Right lung (tissue), 5 donors: ENCODE results near the gene MALT1. TPM values are rescaled to one million over a fixed set of nuclear protein-coding genes. Genes with fewer than 3 reads are reported as not detected.

Source experiments
- DNase-seq, 2 donors: peaks; one replicate each; pipeline ENCODE4 v3.0.0-alpha.2; 2013
- polyA plus RNA-seq, 5 donors: library from polyadenylated mRNA; unstranded; fragments of 120-200 nt; gene quantifications; one replicate each; pipeline versions ENCODE4 v1.2.1 to v1.2.3, GENCODE V29; 2013; ENCODE audit warnings: inconsistent platforms in 1 of 5, low replicate concordance in 1 of 5; ENCODE audit not compliant: insufficient read length in 5 of 5, insufficient read depth in 1 of 5

MALT1 gene
- polyA plus RNA-seq, 5 donors = 14.4 to 26.6 (median 24.0) TPM

GRCh38 chr18:58676270-58676669 is 5.0 kb downstream of the MALT1 start:
- DNase-seq = no peak

- DNase-seq = peak; percentile 39 to 55
Observed at GRCh38 chr18:58682429-58683069, 11.3 kb downstream of the MALT1 start.

GRCh38 chr18:58687871-58688308 is 16.6 kb downstream of the MALT1 start:
- DNase-seq = no peak

GRCh38 chr18:58690259-58690658 is 19.0 kb downstream of the MALT1 start:
- no peak for DNase-seq

GRCh38 chr18:58691256-58691655 is 20.0 kb downstream of the MALT1 start:
- no peak for DNase-seq

- no peak for DNase-seq
Observed at GRCh38 chr18:58692422-58693185, 21.3 kb downstream of the MALT1 start.

GRCh38 chr18:58694221-58694620 is 23.0 kb downstream of the MALT1 start:
- no peak for DNase-seq

GRCh38 chr18:58694720-58695468 is 23.6 kb downstream of the MALT1 start:
- no peak for DNase-seq

GRCh38 chr18:58695772-58696171 is 24.5 kb downstream of the MALT1 start:
- DNase-seq = no peak

GRCh38 chr18:58697146-58697545 is 25.9 kb downstream of the MALT1 start:
- no peak for DNase-seq

GRCh38 chr18:58698701-58699193 is 27.5 kb downstream of the MALT1 start:
- DNase-seq = no peak

- DNase-seq = no peak
Observed at GRCh38 chr18:58699551-58699950, 28.3 kb downstream of the MALT1 start.

GRCh38 chr18:58700209-58700608 is 28.9 kb downstream of the MALT1 start:
- DNase-seq = no peak

GRCh38 chr18:58712930-58713329 is 41.7 kb downstream of the MALT1 start:
- no peak for DNase-seq

- no peak for DNase-seq
Observed at GRCh38 chr18:58714259-58714658, 43.0 kb downstream of the MALT1 start.

GRCh38 chr18:58714821-58715220 is 43.6 kb downstream of the MALT1 start:
- DNase-seq = no peak

GRCh38 chr18:58715540-58715939 is 44.3 kb downstream of the MALT1 start:
- DNase-seq = no peak

- DNase-seq = no peak
Observed at GRCh38 chr18:58716060-58716756, 44.9 kb downstream of the MALT1 start.

- no peak for DNase-seq
Observed at GRCh38 chr18:58721566-58722239, 50.4 kb downstream of the MALT1 start.

GRCh38 chr18:58723810-58724602 is 52.7 kb downstream of the MALT1 start:
- DNase-seq = peak; percentile 71 to 72
